Measurements from ENCODE around the gene CCDC7.

DNA sequence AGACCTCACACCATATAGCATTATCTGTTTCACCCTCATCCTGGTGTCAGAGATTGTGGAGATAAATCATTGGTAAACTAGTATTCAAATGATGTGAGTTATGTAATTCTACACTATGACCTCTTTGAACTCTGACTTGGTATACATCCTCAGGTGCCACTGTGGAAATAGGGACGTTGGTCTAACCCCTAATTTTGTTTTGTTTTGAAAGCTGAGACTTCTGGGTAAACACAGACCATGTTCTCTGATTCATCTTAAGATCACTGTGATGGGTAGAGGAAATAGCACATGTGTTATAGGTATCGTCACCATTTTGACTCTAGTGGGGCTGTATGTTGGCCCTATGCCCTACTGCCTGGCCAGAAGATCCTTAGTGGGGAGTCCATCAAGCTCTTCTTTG, 241.6 kb downstream of the CCDC7 start:
- TF ChIP-seq SNAI2 (CRISPR knock-in tag; IDR thresholded peaks at IDR 0.05) (no peak), OSR1 (CRISPR knock-in tag; IDR thresholded peaks at IDR 0.05) (no peak)
- TF ChIP-seq, protein P1, sequence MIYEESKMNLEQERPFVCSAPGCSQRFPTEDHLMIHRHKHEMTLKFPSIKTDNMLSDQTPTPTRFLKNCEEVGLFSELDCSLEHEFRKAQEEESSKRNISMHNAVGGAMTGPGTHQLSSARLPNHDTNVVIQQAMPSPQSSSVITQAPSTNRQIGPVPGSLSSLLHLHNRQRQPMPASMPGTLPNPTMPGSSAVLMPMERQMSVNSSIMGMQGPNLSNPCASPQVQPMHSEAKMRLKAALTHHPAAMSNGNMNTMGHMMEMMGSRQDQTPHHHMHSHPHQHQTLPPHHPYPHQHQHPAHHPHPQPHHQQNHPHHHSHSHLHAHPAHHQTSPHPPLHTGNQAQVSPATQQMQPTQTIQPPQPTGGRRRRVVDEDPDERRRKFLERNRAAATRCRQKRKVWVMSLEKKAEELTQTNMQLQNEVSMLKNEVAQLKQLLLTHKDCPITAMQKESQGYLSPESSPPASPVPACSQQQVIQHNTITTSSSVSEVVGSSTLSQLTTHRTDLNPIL (CRISPR knock-in tag; IDR thresholded peaks at IDR 0.05; ENCODE audit: low read depth): no peak
